Stomach (tissue), 9 donors: Measurements from ENCODE around the gene TRPC3. TPM values are rescaled to one million over a fixed set of nuclear protein-coding genes. Genes with fewer than 3 reads are reported as not detected.
"Not testable (repeated sequence)": the region's sequence is repeated elsewhere in the genome, so short reads cannot be mapped to it uniquely, and the experiment has no call there.

Experiments used
- DNase-seq, 2 donors: peaks; one replicate each; pipeline versions ENCODE4 v3.0.0 to v3.0.0-alpha.2; 2013 to 2019
- H3K27ac ChIP-seq, 5 donors: fragments of 200-600 bp in 4 of 5; sonication (generic) in 4 of 5; one replicate each; pipeline ENCODE4 v1.5.1; 2013 to 2019; ENCODE audit warnings: mild to moderate bottlenecking in 1 of 5, moderate library complexity in 1 of 5
- H3K27me3 ChIP-seq, 3 donors: fragments of 200-600 bp; sonication (generic); one replicate each; pipeline ENCODE4 v1.5.1; 2017 to 2019; ENCODE audit warnings: mixed run types in 1 of 3
- H3K36me3 ChIP-seq, 4 donors: fragments of 200-600 bp; sonication (generic); 1 replicate in 3 of 4; 2 replicates in 1 of 4; pipeline ENCODE4 v1.5.1; 2016 to 2019
- H3K4me1 ChIP-seq, 4 donors: fragments of 200-600 bp; sonication (generic); one replicate each; pipeline ENCODE4 v1.5.1; 2016 to 2019
- H3K4me3 ChIP-seq, 4 donors: fragments of 200-600 bp; sonication (generic) in 3 of 4; one replicate each; pipeline ENCODE4 v1.5.1; 2016 to 2019; ENCODE audit warnings: mild to moderate bottlenecking in 1 of 4
- H3K9me3 ChIP-seq, 4 donors: fragments of 200-600 bp; sonication (generic); one replicate each; pipeline ENCODE4 v1.5.1; 2016 to 2019
- CTCF ChIP-seq, 7 experiments: fragments of 450-650 bp in 4 of 7; fragments of 200-600 bp in 3 of 7; sonication (generic) in 3 of 7; IDR thresholded peaks; one replicate each; pipeline ENCODE4 v1.5.1; 2016 to 2019; ENCODE audit warnings: antibody characterized with exemption in 7 of 7, control low read depth in 2 of 7, mild to moderate bottlenecking in 1 of 7
- EP300 ChIP-seq: sonication (generic); formaldehyde crosslinking; IDR thresholded peaks from one replicate; pipeline ENCODE4 v1.6.1; 2017; ENCODE audit warnings: antibody characterized with exemption
- POLR2A ChIP-seq, 4 donors: fragments of 450-650 bp; IDR thresholded peaks; one replicate each; pipeline ENCODE4 v1.6.1; 2016; ENCODE audit warnings: antibody characterized with exemption in 4 of 4, control low read depth in 2 of 4, mild to moderate bottlenecking in 1 of 4, moderate library complexity in 1 of 4
- POLR2AphosphoS5 ChIP-seq, 3 donors: sonication (generic); formaldehyde crosslinking; IDR thresholded peaks; one replicate each; pipeline ENCODE4 v1.6.1; 2016; ENCODE audit warnings: antibody characterized with exemption in 3 of 3
- WGBS, 5 donors: extraction: QIAGEN DNeasy Blood & Tissue Kit in 3 of 5; methylation state at CpG; one replicate each; pipeline versions ENCODE4 v1.1.5 to v1.1.7; 2013 to 2018; 5-methylcytosine and 5-hydroxymethylcytosine counted together
- intact Hi-C: fragments of 100-400 bp; cut with DNase I; formaldehyde crosslinking; loops from one replicate; pipeline ENCODE4 v1.15.1; 2023; ENCODE audit warnings: low total_unique reads
- polyA plus RNA-seq, 3 donors: library from polyadenylated mRNA; stranded (reverse); fragments of 200-250 nt; gene quantifications; one replicate each; pipeline ENCODE4 v1.2.3, GENCODE V29; 2013
- total RNA-seq, 5 donors: library from RNA; depleted of rRNA; stranded (reverse); fragments of >200 nt; gene quantifications; one replicate each; pipeline versions ENCODE4 v1.1.0 to v1.2.3, GENCODE V29; 2014 to 2016
- donor health status: healthy with polysubstance abuse.
- donor health status: Bipolar disorder and iron deficiency.
- donor health status: healthy.

The TRPC3 gene
- total and polyA plus RNA-seq, 8 donors: 0.31 to 3.7 (median 0.70) TPM; not detected in 4

DNA sequence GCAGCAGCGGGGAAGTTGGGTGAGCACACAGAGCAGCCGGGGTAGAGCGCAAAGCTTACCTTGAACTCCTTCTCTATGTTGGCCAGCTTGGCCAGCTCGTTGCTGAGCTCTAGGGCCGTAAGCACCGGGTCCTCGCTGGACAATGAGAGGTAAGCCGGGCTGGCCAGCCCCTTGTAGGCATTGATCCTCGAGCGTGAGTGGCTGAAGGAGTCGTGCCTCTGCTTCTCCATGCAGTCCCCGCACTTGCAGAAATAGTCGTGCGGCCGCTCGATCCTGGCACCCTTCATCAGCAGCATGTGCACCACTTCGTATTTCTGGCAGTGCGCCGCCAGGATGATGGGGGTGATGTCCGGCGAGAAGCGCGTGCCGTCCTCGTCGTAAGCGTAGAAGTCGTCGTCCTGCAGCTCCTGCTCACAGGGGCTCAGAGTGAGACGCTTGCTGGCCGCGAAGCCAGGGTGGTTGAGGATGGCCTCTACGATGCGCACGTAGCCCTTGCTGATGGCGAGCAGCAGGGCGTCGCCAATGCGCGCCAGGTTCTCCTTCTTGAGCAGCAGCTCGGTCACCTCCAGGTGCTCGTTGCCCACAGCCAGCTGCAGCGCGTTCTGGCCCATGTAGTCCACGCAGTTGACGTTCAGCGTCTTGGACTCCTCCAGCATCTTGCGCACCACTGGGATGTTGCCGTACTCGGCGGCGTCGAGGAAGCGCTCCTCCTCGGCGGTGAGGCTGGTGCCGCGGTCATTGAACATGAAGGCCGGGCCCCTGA is 19.5 kb downstream of the TRPC3 start:
- Histone ChIP-seq H3K36me3 (no peaks in the 10 kb centered on the region), H3K9me3 (no peaks in the 10 kb centered on the region), H3K4me3 (no peak overlapping the region), H3K27me3 (peaks cover 0 to 12% (median 0%) of the 10 kb centered on the region in 3 donors), H3K27ac (no peak overlapping the region), H3K4me1 (no peaks in the 10 kb centered on the region)
- intact Hi-C loops: no loop called here
- 64 to 84% (median 76%) methylated on average over 35 to 59 of the region's 59 CpGs for WGBS, 5 donors
- TF ChIP-seq POLR2AphosphoS5 (IDR thresholded peaks at IDR 0.05) (no peak), EP300 (no peak), CTCF (IDR thresholded peaks at IDR 0.05) (no peak), POLR2A (IDR thresholded peaks at IDR 0.05) (no peak)
- DNase-seq: no peak

GRCh38 chr4:121930304-121930703 is 21.6 kb downstream of the TRPC3 start:
- H3K9me3 ChIP-seq: no peaks in the 10 kb centered on the region
- 28 to 52% (median 43%) methylated on average over 2 of the region's 2 CpGs for WGBS, 5 donors
- no peak for DNase-seq

DNA sequence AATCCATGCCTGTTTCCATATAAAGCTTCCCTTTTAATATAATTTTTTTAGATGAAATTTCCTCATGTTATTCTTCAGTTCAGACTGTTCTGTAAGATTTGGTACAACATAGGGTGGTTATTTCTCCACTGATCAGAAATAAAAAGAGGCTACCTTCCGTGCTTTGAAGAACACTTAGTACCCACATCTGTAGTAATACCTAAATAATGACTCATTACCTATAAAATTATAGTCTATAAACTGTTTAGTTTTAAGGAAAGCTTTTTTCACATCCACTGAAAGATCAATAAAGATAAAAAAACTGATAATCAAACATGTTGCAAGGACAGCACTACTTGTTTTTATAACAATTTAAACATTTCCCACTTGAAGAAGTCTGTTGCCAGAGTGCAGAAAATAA is 23.9 kb downstream of the TRPC3 start:
- Histone ChIP-seq H3K27ac (no peak overlapping the region), H3K4me1 (no peaks in the 10 kb centered on the region), H3K36me3 (no peaks in the 10 kb centered on the region), H3K9me3 (no peaks in the 10 kb centered on the region), H3K27me3 (peaks cover 0 to 11% (median 0%) of the 10 kb centered on the region in 3 donors), H3K4me3 (no peak overlapping the region)
- no peak for DNase-seq
- no peak for TF ChIP-seq POLR2A (IDR thresholded peaks at IDR 0.05)
- TF ChIP-seq POLR2AphosphoS5 (IDR thresholded peaks at IDR 0.05): no peak
- TF ChIP-seq CTCF (IDR thresholded peaks at IDR 0.05): no peak
- no peak for TF ChIP-seq EP300
- WGBS, 5 donors: 78 to 91% (median 84%) methylated on average over 1 of the region's 1 CpG
- intact Hi-C loops: no loop called here

More at GRCh38 chr4:121930304-121930703, 21.6 kb downstream of the TRPC3 start:
- H3K4me3 ChIP-seq: no peak overlapping the region
- H3K36me3 ChIP-seq: no peaks in the 10 kb centered on the region
- H3K4me1 ChIP-seq: no peaks in the 10 kb centered on the region
- TF ChIP-seq POLR2AphosphoS5 (IDR thresholded peaks at IDR 0.05) (no peak), CTCF (IDR thresholded peaks at IDR 0.05) (no peak), POLR2A (IDR thresholded peaks at IDR 0.05) (no peak), EP300 (no peak)
- H3K27me3 ChIP-seq: peaks cover 0 to 12% (median 0%) of the 10 kb centered on the region in 3 donors
- H3K27ac ChIP-seq: no peak overlapping the region
- intact Hi-C loops: no loop called here

GRCh38 chr4:121926490-121926889 is 25.4 kb downstream of the TRPC3 start:
- H3K9me3 ChIP-seq, H3K27ac ChIP-seq, DNase-seq, H3K36me3 ChIP-seq, H3K4me1 ChIP-seq, intact Hi-C loops, H3K27me3 ChIP-seq, H3K4me3 ChIP-seq: not testable (repeated sequence)
- WGBS, 5 donors: 80 to 91% (median 87%) methylated on average over 5 of the region's 5 CpGs

DNA sequence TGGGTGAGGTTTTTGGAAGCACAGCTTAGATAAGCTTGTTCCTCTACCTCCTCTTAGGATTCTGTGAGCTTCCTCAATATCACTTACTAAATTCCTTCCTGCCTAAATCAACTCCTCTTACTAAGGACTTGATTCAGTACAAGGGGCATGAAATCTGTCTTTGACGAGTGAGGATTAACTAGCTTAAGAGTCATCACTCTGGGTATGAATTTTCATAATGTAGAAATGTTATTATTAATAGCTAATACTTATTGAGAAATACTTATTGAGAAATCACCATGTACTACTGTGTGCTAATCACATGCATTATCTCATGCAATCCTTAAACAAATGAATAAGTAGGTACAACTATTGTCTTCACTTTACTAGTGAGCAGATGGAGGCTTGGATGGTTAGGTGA is 28.6 kb downstream of the TRPC3 start:
- intact Hi-C loops: no loop called here
- no peak overlapping the region for H3K27ac ChIP-seq

More for the DNA sequence above, 28.6 kb downstream of the TRPC3 start:
- Histone ChIP-seq H3K36me3 (no peaks in the 10 kb centered on the region), H3K4me3 (no peak overlapping the region), H3K9me3 (no peaks in the 10 kb centered on the region), H3K4me1 (no peaks in the 10 kb centered on the region), H3K27me3 (no peaks in the 10 kb centered on the region)
- DNase-seq: no peak
- TF ChIP-seq CTCF (IDR thresholded peaks at IDR 0.05) (no peak), POLR2A (IDR thresholded peaks at IDR 0.05) (no peak), EP300 (no peak), POLR2AphosphoS5 (IDR thresholded peaks at IDR 0.05) (no peak)
- WGBS, 5 donors: 82 to 92% (median 89%) methylated on average over 1 of the region's 1 CpG
